ENCODE measurements around the gene MAP2K6. TPM values are rescaled to one million over a fixed set of nuclear protein-coding genes. Genes with fewer than 3 reads are reported as not detected.
A peak's percentile ranks its signal among the peaks of the same experiment; 100 is the strongest.

Gene MAP2K6
- total RNA-seq, 1 donor from 2014 or later, result 2.0 TPM

- intact Hi-C loops (cut with micrococcal nuclease), result no loop called here
- Histone ChIP-seq H3K4me3 (no peak overlapping the region), H3K27me3 (ENCODE audit: low read depth) (no peaks in the 10 kb centered on the region), H3K4me1 (peaks cover 20% of the 10 kb centered on the region), H3K27ac (replicated peaks) (peak overlapping the region; percentile 47), H3K36me3 (no peaks in the 10 kb centered on the region), H3K9me3 (replicated peaks) (no peaks in the 10 kb centered on the region)
- TF ChIP-seq, protein P1, sequence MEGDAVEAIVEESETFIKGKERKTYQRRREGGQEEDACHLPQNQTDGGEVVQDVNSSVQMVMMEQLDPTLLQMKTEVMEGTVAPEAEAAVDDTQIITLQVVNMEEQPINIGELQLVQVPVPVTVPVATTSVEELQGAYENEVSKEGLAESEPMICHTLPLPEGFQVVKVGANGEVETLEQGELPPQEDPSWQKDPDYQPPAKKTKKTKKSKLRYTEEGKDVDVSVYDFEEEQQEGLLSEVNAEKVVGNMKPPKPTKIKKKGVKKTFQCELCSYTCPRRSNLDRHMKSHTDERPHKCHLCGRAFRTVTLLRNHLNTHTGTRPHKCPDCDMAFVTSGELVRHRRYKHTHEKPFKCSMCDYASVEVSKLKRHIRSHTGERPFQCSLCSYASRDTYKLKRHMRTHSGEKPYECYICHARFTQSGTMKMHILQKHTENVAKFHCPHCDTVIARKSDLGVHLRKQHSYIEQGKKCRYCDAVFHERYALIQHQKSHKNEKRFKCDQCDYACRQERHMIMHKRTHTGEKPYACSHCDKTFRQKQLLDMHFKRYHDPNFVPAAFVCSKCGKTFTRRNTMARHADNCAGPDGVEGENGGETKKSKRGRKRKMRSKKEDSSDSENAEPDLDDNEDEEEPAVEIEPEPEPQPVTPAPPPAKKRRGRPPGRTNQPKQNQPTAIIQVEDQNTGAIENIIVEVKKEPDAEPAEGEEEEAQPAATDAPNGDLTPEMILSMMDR (IDR thresholded peaks at IDR 0.05; ENCODE audit: borderline replicate concordance), result no peak
- DNase-seq, result peak; percentile 23
Measured at GRCh38 chr17:69434164-69434579, 19.7 kb downstream of the MAP2K6 start.

- peaks cover 18% of the 10 kb centered on the region for H3K9me3 ChIP-seq (replicated peaks)
- peaks cover 17% of the 10 kb centered on the region for H3K4me1 ChIP-seq
- no peaks in the 10 kb centered on the region for H3K27me3 ChIP-seq (ENCODE audit: low read depth)
- intact Hi-C loops (cut with micrococcal nuclease), result no loop called here
- H3K27ac ChIP-seq (replicated peaks), result no peak overlapping the region
- TF ChIP-seq, protein P1 (IDR thresholded peaks at IDR 0.05; ENCODE audit: borderline replicate concordance), result no peak
- no peak overlapping the region for H3K4me3 ChIP-seq
- no peak for DNase-seq
- H3K36me3 ChIP-seq, result peaks cover 6% of the 10 kb centered on the region
Measured at GRCh38 chr17:69435971-69436696, 21.6 kb downstream of the MAP2K6 start.

DNA sequence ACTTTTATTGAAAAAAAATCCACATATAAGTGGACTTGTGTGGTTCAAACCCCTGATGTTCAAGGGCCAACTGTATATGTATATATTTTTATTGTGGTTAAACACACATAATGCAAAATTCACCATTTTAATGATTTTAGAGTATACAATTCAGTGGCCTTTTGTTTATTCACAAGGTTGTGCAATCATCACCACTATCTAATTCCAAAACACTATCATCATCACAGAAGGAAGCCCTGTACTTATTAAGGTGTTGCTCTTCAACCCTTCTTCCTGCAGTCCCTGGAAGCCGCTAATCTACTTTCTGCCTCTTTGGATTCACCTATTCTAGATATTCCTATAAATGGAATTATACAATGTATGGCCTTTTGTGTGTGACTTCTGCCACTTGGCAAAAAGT, 23.0 kb downstream of the MAP2K6 start:
- H3K9me3 ChIP-seq (replicated peaks), result peaks cover 19% of the 10 kb centered on the region
- intact Hi-C loops (cut with micrococcal nuclease), result no loop called here
- DNase-seq, result no peak
- no peak overlapping the region for H3K4me3 ChIP-seq
- peaks cover 17% of the 10 kb centered on the region for H3K4me1 ChIP-seq
- no peak overlapping the region for H3K27ac ChIP-seq (replicated peaks)
- TF ChIP-seq, protein P1 (IDR thresholded peaks at IDR 0.05; ENCODE audit: borderline replicate concordance), result no peak
- H3K27me3 ChIP-seq (ENCODE audit: low read depth), result no peaks in the 10 kb centered on the region
- peaks cover 6% of the 10 kb centered on the region for H3K36me3 ChIP-seq

DNA sequence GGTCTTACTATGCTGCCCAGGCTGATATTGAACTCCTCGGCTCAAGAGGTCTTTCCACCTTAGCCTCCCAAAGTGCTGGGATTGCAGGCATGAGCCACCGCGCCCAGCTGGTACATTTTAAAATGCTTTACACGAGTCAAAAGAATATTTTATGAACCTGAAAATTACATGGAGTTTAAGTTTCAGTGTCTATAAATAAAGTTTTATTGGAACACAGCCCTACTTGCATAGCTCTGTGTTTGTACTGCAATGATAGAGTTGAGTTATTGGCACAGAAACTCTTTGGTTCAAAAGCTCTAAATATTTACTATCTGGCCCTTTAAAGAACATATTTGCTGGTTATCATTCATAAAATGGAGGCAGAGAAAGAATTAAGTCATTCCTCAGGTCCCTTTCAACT, 24.3 kb downstream of the MAP2K6 start:
- Histone ChIP-seq H3K4me3 (no peak overlapping the region), H3K27me3 (ENCODE audit: low read depth) (no peaks in the 10 kb centered on the region), H3K36me3 (peaks cover 6% of the 10 kb centered on the region), H3K4me1 (peaks cover 14% of the 10 kb centered on the region), H3K9me3 (replicated peaks) (peaks cover 19% of the 10 kb centered on the region), H3K27ac (replicated peaks) (no peak overlapping the region)
- no peak for DNase-seq
- intact Hi-C loops (cut with micrococcal nuclease), result no loop called here
- TF ChIP-seq, protein P1 (IDR thresholded peaks at IDR 0.05; ENCODE audit: borderline replicate concordance), result no peak

DNA sequence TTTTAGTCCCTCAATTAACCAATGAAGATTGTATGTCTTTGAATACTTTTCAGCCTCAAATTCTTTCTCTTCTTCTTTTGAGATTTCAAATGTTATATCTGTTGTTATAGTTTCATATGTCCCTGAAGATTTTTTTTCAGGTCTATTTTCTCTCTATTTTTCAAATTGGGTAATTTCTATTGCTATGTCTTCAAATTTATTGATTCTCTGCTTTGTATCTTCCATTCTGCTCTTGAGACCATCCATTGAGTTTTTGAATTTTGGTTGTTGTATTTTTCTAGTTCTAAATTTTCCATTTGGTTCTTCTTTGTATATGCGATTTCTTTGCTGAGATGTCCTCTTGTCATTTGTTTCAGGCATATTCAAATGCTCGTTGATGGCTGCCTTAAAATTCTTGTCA, 26.7 kb downstream of the MAP2K6 start:
- Histone ChIP-seq H3K27ac (replicated peaks) (no peak overlapping the region), H3K4me3 (no peak overlapping the region), H3K27me3 (ENCODE audit: low read depth) (no peaks in the 10 kb centered on the region), H3K4me1 (peaks cover 6% of the 10 kb centered on the region), H3K36me3 (peaks cover 6% of the 10 kb centered on the region), H3K9me3 (replicated peaks) (peaks cover 19% of the 10 kb centered on the region)
- TF ChIP-seq, protein P1 (IDR thresholded peaks at IDR 0.05; ENCODE audit: borderline replicate concordance), result no peak
- DNase-seq, result no peak
- intact Hi-C loops (cut with micrococcal nuclease), result no loop called here
